ENCODE data around the gene NCOA3. TPM values are rescaled to one million over a fixed set of nuclear protein-coding genes. Genes with fewer than 3 reads are reported as not detected.

The NCOA3 gene
- total RNA-seq, 1 experiment from 2014 or later, result 23.3 TPM

DNA sequence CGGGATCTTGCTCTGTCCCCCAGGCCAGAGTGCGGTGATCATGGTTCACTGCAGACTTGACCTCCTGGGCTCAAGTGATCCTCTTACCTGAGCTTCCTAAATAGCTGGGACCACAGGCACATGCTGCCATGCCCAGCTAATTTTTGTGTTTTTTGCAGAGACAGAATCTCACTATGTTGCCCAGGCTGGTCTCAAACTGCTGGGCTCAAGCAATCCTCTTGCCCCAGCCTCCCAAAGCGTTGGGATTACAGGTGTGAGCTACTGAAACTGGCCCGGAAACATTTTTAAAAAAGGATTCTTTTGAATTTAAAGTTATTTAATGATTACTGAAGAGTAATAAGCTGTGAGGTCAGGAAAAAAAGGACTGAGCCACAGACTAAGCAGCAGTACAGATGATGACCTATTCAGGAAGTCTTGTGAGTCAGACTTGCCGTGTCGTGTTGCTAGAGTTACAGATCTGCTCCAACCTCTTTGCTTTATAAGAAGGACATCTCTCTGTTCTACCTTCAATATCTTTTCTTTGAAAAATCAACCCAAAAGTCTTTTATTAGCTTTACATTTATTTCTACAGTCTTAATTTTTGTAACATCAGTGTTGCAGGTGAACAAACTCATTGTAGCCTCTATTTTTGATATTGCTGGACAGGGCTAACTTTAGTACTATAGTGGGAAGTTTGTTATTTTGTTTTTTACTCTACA, 108.7 kb downstream of the NCOA3 start:
- Histone ChIP-seq H2BK12ac (ENCODE audit: insufficient read length, low read depth, low read length) (no peak overlapping the region), H4K20me1 (ENCODE audit: control insufficient read depth, insufficient read depth, insufficient read length) (no peaks in the 10 kb centered on the region), H2BK15ac (ENCODE audit: low read depth, low read length) (no peak overlapping the region), H2BK120ac (ENCODE audit: low read depth, low read length, poor library complexity, severe bottlenecking) (no peak overlapping the region), H4K8ac (replicated peaks; ENCODE audit: insufficient read length, low read depth, low read length) (no peak overlapping the region), H4K91ac (ENCODE audit: insufficient read length, low read depth, low read length) (no peak overlapping the region), H3K4me2 (ENCODE audit: insufficient read depth, insufficient read length, low read length) (no peak overlapping the region), H3K4me1 (ENCODE audit: insufficient read depth, low read length) (no peaks in the 10 kb centered on the region), H3K23ac (ENCODE audit: insufficient read length, low read depth, low read length) (no peak overlapping the region), H4K5ac (ENCODE audit: insufficient read length, low read depth, low read length) (no peak overlapping the region), H2BK5ac (ENCODE audit: insufficient read length, low read length) (no peak overlapping the region), H3K79me1 (ENCODE audit: insufficient read depth, low read depth, low read length, poor library complexity, severe bottlenecking) (peaks cover 2% of the 10 kb centered on the region), H3T11ph (ENCODE audit: low read length) (no peak overlapping the region), H3K79me2 (ENCODE audit: insufficient read depth, low read length) (no peaks in the 10 kb centered on the region), H3K9ac (ENCODE audit: extremely low read depth, insufficient read length, low read length) (no peak overlapping the region), H3K18ac (ENCODE audit: insufficient read length, low read depth, low read length) (no peak overlapping the region), H3K23me2 (ENCODE audit: insufficient read length, low read depth, low read length, poor library complexity, severe bottlenecking) (no peaks in the 10 kb centered on the region), H3K9me3 (ENCODE audit: control insufficient read depth, low read depth, low read length) (no peaks in the 10 kb centered on the region), H2AK5ac (ENCODE audit: insufficient read length, low read length) (no peak overlapping the region), H2BK20ac (ENCODE audit: low read depth, low read length, poor library complexity, severe bottlenecking) (no peak overlapping the region), H3K27ac (ENCODE audit: insufficient read length, low read depth, low read length) (no peak overlapping the region), H3K56ac (ENCODE audit: insufficient read length, low read depth, low read length) (no peak overlapping the region), H2AFZ (ENCODE audit: low read length) (no peak overlapping the region), H3K27me3 (ENCODE audit: insufficient read depth, low read length) (no peaks in the 10 kb centered on the region), H3K14ac (ENCODE audit: insufficient read depth, low read length) (no peak overlapping the region), H3K4ac (ENCODE audit: low read depth, low read length) (no peak overlapping the region)
- Mint-ChIP-seq H3K27me3 (ENCODE audit: low read depth) (no peaks in the 10 kb centered on the region; the same call in 1 of the 2 replicates), H3K36me3 (ENCODE audit: insufficient read depth in 1 of 3, low read depth in 3 of 3) (no peaks in the 10 kb centered on the region), H3K4me1 (peaks cover 2 to 4% of the 10 kb centered on the region in 2 experiments; a peak in 2 of 4 replicates), H3K27ac (no peak overlapping the region), H3K9me3 (no peaks in the 10 kb centered on the region), H3K4me3 (no peak overlapping the region)
- TF ChIP-seq, protein P1, sequence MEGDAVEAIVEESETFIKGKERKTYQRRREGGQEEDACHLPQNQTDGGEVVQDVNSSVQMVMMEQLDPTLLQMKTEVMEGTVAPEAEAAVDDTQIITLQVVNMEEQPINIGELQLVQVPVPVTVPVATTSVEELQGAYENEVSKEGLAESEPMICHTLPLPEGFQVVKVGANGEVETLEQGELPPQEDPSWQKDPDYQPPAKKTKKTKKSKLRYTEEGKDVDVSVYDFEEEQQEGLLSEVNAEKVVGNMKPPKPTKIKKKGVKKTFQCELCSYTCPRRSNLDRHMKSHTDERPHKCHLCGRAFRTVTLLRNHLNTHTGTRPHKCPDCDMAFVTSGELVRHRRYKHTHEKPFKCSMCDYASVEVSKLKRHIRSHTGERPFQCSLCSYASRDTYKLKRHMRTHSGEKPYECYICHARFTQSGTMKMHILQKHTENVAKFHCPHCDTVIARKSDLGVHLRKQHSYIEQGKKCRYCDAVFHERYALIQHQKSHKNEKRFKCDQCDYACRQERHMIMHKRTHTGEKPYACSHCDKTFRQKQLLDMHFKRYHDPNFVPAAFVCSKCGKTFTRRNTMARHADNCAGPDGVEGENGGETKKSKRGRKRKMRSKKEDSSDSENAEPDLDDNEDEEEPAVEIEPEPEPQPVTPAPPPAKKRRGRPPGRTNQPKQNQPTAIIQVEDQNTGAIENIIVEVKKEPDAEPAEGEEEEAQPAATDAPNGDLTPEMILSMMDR (conservative IDR thresholded peaks at IDR 0.05), result no peak
- whole genome bisulfite sequencing (ENCODE audit: extremely low coverage, insufficient read length, low lambda C conversion rate), result no CpG with 5 or more reads among the region's 6 CpGs
- no peak for DNase-seq

Data from H9 (cell line).